ENCODE measurements around the gene CERS4.
"Not testable (repeated sequence)": the region's sequence is repeated elsewhere in the genome, so short reads cannot be mapped to it uniquely, and the experiment has no call there.

The CERS4 gene, protein sequence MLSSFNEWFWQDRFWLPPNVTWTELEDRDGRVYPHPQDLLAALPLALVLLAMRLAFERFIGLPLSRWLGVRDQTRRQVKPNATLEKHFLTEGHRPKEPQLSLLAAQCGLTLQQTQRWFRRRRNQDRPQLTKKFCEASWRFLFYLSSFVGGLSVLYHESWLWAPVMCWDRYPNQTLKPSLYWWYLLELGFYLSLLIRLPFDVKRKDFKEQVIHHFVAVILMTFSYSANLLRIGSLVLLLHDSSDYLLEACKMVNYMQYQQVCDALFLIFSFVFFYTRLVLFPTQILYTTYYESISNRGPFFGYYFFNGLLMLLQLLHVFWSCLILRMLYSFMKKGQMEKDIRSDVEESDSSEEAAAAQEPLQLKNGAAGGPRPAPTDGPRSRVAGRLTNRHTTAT

DNA sequence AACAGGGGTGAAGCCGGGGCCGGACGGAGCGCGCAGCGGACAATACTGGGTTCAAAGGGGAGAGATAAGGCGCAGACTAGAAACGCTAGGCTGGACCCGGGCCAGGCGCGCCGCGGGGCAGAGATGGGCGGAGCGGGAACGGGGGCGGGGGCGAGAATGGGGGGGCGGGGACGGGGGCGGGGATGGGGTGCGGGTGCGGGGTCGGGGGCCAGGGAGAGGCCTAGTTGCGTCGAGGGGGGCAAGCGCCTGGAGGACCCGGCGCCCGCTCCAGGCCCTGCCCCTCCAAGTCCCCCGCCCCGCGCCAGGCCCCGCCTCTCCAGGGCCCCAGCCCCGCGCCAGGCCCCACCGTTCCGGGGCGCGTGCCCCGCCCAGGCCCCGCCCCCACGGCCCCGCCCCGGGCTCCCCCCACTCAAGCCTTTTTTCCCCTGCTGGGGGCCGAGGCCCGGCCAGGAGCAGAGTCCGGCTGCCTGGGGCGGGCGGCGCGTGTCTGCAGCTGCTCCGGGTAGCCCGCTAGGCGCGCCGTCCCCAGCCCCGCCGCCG, at the start of gene CERS4:
Gene CERS4, plus strand, starts transcription at position 449 of the 540 bp plus-strand sequence. CDS start 41,707 bp downstream, outside the sequence.
- peak; percentile 81 for DNase-seq

DNA sequence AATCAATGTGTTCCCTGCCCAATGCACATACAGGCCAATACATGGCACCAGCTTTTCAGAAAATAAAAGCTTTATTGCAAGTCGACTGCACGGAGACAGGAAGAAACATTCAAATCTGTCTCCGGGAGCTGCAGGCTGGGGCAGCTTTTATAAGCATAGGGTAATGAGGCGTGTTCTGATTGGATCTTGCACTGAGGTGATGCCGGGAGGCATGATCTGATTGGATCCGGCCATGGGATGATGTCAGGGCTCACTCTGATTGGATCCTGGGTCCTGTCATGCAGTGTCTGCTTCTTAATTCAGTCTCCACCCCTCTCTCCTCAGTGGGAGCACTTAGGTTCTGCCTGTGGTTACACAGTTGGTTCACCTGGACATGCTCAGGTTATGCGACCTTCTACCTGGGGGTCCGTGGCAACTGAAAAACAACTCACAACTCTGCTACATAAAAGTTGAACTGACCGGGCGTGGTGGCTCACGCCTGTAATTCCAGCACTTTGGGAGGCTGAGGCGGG, 48.0 kb upstream of the CERS4 start:
- peak; percentile 27 for DNase-seq

DNA sequence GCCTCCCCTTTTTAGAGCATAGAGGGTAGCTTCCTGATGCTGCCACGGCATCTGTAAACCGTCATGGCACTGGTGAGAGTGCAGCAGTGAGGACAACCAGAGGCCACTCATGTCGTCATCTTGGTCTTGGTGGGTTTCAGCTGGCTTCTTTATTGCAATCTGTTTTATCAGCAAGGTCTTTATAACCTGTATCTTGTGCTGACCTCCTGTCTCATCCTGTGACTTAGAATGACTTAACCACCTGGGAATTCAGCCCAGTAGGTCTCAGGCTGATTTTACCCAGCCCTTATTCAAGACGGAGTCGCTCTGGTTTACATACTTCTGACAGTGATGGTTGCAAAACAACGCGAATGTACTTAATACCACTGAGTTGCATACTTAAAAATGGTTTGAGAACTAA, 45.4 kb upstream of the CERS4 start:
- no peak for DNase-seq

DNA sequence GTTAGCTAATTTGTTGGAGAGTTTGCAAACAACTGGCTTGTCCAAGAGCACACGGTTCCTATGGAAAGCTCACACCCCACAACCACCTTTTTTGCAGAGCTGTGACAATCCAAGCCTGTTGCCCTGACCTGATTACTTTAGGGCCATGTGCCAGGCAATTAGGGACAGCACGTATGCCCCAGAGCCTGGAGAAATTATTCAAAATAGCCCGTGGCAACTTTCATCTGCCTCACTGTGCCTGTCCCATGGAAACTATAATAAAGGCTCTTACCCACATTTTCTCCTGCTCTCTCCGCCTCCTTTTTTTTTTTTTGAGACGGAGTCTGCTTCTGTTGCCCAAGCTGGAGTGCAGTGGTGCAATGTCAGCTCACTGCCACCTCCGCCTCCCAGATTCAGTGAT, 41.2 kb upstream of the CERS4 start:
- DNase-seq, result no peak

DNA sequence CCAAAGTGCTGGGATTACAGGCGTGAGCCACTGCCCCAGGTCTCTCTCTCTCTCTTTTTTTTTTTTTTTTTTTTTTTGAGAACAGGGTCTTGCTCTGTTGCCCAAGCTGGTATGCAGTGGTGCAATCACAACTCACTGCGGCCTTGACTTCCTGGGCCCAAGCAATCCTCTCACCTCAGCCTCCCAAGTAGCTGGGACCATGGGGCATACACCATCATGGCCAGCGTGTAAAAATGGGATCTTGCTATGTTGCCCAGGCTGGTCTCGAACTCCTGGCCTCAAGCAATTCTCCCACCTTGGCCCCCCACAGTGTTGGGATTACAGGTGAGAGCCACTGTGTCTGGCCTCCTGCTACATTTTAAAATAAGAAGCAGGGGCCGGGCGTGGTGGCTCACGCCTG, 40.6 kb upstream of the CERS4 start:
- no peak for DNase-seq

DNA sequence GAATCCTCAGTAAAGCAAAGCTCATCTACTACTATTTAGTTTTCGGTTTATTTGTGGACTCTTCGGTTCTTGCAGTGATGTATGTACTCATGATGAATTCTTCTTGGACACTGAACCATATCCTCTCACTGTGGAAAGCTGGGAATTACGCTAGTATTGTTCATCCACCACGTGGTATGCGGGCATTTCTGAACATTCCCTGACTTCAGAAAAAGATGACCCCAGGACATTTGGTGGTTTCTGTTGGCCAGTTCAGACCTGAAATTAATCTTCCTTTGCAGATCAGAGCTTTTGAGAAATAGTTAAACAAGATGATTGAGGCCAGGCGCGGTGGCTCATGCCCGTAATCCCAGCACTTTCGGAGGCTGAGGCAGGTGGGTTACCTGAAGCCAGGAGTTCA, 34.5 kb upstream of the CERS4 start:
- no peak for DNase-seq

DNA sequence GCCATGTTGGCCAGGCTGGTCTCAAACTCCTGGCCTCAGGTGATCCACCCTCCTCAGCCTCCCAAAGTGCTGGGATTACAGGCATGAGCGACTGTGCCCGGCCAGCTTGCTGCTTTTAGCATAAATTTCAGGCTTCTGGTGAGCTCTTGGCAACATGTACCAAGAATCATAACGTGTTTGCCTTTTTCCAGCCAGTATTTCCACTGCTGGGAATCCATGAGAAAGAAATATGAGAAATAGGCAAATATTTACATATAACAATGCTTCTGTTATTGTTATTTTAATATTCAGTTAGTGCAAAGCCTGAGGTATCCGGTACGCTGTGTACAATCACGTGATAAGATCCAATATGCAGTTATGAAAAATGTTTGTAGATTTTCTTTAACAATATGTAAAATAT, 29.2 kb upstream of the CERS4 start:
- DNase-seq, result no peak

DNA sequence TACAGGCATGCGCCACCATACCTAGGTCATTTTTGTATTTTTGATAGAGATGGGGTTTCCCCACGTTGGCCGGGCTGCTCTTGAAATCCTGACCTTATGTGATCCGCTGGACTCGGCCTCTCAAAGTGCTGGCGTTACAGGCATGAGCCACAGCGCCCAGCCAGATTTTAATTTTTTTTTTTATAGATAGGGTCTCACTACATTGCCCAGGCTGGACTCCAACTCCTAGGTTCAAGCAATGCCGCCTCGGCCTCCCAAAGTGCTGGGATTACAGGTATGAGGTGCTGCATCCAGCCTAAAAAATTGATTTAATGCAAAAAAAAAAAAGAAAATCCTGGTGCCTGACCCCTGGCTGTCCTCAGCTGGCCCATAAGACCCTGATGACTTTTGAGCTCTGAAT, 24.9 kb upstream of the CERS4 start:
- DNase-seq, result no peak

DNA sequence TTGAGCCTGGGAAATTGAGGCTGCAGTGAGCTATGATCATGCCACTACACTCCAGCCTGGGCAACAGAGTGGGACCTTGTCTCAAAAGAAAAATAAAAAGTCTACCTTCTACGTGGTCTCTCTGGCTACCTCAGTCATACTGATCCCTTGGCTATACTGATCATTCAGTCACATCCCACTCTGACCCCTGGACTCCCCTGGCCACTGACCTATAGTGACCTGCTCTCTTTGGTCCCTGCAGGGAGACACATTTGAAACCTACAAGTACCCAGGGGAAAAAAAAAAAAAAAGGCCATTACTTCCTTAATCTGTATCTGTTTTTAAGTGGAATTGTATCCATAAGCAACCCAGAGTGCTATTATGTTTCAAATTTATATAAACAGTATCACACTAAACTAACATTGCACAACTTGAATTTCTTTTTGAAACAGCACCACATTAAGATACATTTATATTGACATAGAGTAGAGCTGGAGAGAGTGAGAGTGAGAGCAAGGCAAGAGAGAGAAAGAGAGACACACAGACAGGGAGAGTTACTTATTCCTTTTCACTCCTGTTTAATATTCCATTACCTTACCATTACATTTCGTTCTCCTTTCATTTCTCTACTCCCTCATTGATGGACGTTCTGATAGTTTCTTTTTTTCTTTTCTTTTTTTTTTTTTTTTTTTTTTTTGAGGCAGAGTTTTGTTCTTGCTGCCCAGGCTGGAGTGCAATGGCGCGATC, 23.7 kb upstream of the CERS4 start:
- no peak for DNase-seq

DNA sequence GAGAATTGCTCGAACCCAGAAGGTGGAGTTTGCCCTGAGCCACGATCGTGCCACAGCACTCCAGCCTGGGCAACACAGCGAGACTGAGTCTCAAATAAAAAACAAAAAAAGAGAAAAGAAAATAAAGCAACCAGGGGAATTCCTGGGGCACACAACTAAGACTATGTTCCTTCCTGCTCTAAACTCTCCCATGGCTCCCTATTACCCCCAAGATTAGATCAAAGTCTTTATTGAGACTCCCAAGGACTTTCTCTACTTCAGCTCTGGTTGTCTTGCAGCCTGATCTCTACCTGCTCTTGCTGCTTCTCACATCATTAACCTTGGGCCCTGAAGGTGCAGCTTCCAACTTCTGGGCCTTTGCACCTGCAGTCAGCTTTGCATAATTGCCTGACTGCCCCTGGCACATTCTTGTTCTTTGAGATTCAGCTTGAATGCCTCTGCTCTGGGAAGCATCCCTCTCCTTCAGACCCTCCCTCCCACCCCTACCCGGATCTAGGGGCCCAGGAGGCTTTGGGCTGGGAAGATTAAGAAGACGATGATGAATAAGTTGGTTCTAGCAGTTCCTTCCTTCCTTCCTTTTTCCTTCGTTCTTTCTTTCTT, 16.8 kb upstream of the CERS4 start:
- DNase-seq, result no peak

DNA sequence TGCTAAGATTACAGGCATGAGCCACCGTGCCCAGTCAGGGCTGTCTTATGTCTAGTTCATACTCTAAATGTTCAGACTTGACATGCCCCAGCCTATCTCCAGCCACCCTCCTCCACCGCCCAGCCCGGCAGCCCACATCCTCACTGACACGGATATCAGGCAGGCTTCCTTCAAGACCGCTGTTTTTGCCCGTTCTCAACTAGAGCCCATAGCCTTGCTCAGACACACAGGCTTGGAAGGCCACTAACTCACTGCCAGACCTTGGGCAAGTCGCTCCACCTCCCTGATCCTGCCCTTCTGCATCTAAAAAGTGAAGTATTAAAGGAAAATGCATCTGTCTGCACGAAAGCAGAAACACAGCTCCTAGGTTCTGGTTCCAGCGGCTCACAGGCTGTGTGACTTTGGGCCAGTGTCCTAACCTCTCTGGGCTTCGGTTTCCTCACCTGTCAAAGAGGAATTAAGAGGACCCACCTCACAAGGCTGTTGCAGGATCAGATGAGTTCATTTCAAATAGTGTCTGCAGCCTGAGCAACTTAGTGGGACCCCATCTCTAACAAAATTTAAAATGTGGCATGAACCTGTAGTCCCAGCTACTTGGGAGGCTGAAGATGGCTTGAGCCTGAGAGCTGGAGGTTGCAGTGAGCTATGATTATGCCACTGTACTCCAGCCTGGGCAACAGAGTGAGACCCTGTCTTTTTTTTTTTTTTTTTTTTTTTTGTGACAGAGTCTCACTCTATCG, 14.5 kb upstream of the CERS4 start:
- peak; percentile 60 for DNase-seq

DNA sequence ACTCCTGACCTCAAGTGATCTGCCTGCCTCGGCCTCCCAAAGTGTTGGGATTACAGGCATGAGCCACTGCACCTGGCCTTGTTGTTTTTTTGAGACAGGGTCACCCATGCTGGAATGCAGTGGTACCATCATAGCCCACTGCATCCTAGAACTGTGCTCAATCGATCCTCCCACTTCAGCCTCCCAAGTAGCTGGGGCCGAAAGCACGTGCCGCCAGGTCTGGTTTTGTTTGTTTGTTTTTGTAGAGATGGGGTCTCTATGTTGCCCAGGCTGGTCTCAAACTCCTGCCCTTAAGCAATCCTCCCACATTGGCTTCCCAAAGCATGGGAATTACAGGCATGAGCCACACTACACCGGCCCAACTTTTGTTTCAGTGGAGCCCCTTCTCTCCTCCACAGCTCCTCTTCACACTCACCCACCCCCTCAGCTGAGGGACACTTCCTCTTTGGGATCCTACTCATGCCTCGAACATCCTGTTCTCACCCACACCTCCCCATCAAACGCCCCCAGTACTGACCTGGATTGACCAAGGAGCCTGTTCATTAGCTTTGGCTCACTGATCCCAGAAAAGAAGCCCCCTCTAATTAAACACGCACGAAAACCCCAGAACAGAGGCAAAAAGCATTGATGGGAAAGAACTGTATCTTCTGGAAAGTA, 12.8 kb upstream of the CERS4 start:
- DNase-seq, result peak; percentile 27

DNA sequence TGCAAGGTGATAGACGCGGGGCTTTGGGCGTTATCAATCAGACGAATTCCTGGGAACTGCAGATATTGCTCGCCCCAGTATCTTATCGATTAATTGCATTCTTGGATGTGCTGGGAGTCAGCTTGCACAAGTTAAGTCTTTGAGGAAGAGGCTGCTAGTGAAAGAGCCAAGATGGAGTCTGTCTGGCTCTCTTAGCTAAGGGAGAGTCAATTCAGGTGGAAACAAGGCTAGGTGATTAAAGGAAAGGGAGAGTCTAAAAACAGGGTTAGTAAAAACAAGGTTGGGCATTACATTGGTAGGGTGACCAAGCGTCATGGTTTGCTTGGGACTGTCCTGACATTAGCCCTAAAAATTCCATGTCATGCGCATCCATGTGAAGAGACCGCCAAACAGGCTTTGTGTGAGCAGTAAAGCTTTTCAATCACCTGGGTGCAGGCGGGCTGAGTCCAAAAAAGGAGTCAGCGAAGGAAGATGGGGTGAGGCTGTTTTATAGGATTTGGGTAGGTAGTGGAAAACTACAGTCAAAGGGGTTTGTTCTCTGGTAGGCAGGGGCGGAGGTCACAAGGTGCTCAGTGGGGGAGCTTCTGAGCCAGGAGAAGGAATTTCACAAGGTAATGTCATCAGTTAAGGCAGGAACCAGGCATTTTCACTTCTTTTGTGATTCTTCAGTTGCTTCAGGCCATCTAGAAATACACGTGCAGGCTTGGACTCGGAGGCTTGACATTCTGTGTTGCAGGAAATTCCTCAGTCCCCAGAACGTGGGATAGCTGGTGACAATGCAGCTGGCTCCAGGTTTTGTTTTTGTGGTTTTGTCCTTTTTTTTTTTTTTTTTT, 5.7 kb upstream of the CERS4 start:
- not testable (repeated sequence) for DNase-seq

DNA sequence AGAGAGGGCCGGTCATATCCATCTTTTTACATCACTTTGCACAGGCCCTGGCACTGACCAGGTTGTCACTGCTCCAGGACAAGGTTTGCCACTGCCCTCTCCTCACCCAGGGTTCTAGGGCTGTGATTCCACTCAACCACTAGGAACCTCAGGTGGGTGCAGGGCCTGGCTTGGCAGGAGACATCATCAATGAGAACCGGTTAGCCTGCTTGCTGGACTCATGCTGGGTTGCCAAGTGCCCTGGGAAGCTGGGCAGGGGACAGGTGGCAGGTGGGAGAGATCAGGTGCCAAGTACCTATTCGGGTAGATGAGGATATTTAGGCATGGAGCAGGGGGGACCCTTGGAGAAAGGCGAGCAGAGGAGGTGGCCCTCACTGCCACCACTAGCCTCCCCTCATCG, 4.2 kb upstream of the CERS4 start:
- no peak for DNase-seq

DNA sequence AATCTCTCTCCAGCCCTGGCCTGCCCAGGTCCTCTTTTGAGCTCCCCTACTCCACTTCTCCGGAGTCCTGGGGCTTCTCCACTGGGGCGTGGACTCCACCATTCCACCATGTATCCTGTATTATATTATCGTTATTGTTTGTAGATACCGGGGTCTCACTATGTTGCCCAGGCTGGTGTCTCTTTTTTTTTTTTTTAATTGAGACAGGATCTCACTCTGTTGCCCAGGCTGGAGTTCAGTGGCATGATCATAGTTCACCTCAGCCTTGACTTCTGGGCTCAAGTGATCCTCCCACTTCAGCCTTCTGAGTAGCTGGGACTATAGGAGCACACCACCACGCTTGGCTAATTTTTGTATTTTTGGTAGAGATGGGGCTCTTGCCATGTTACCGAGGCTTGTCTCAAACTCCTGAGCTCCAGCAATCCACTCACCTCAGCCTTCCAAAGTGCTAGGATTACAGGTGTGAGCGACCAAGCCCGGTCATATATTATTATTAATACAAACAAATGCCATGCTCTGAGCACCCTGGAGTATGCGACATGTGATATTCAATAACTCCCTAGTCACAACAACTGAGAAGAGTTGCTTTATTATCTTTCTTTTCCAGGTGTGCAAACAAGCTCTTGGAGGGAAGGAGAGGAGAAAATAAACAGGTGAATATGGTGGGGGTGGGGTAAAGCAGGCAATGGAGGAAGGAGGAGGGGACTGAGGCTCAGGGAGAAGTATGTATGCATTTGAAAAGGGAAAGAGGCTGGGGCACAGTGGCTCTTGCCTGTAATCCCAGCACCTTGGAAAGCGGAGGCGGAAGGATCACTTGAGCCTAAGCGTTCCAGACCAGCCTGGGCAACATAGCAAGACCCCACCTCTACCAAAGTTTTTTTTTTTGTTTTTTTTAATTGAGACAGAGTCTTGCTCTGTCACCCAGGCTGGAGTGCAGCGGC, 2.8 kb upstream of the CERS4 start:
- no peak for DNase-seq

DNA sequence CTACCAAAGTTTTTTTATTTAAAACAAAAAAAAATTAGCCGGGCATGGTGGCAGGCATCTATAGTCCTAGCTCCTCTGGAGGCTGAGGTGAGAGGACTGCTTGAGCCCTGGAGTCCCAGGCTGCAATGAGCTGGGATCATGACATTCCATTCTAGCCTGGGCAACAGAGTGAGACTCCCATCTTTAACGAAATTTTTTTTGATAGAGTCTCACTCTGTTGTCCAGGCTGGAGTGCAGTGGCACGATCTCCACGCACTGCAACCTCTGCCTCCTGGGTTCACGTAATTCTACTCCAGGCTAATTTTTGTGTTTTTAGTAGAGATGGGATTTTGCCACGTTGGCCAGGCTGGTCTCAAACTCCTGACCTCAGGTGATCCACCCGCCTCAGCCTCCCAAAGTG, 1.8 kb upstream of the CERS4 start:
- not testable (repeated sequence) for DNase-seq

DNA sequence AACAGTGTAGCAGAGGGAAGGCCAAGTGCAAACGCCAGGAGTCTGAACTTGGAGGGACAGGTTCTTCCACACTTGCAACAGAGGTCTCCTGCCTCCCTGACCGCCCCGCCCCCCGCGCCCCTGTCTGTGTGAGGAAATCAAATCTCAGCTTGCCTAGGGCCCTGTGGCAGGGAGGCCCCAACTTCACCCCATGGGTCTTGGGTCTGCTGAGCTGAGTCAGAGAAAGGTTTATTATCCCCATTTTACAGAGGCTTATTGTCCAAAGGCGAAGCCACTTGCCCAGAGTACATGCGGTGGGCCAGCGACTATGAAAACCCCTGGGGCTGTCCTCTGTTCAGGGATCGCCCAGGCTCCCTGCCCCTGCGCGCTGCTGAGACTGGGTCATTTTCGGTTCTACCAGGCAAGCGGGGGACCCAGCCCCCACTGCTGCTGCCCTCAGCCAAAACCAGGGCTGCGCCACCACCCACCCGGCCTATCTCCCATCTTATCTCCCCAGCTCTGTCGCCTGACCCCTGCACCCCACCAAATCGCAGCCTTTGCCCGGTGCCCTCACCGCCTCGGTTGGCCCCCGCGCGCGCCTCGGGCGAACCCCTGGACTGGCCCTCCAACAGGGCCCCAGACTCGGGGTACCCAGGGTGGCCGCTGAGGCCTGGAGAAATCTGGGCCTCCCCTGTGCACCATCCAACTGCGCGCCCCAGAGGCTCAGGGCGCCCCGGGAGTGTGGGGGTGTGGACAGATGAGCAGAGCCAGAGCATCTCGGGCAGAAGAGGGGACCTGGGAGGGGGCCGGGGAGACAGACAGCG, 850 bp upstream of the CERS4 start:
- DNase-seq, result no peak

DNA sequence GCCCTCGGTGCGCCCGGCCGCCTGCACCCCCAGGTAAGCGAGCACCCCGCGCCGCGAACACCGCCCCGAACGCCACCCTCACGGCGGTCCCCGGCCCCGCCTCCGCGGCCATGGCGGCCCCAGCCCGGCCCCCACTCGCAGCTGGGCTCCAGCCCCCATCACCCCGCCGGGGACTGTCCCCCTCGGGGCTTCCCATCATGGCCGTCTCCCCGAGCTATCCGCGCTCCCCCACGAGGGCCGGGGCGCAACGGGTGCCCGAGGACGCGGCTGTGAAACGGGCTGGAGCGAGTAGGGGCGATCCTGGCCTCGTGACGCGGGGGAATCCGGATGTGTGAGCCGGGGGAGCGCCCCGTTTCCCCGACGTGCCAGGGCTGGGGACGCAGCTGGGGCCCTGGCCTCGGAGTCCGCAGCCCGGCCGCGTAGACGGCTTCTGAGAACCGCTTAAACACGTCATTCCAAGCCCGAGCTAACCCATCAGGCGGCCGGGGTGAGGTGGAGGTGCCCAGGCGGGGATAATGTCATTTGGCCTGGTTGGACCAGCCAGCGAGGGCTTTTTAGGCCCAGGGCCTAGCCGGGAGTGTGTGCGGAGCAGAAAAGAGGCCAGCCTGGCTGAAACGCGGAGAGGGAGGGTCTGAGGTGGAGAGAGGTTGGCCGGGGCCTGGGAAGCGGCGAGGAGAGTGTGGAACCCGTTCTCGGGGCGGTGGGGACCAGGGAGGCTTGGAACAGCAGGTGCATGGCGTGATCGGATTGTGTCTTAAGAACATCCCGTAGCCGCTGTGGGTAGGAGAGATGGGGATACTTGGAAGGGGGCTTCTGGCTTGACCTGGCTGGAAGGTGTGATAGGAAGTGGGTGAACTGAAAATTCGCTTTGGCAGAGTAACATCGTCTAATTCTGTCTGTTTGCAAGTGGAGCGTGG, 550 bp downstream of the CERS4 start:
- peak; percentile 87 for DNase-seq

Measured in CD4-positive, alpha-beta T cell treated with Interleukin-15 for 1 hour (primary cell).